NCI-H774 (cell line): ENCODE measurements around the gene ZNF555.
"Not testable (repeated sequence)": the region's sequence is repeated elsewhere in the genome, so short reads cannot be mapped to it uniquely, and the experiment has no call there.

Experiments used
- DNase-seq: peaks from one replicate; lab custom pipeline; 2025; lab: John Stamatoyannopoulos, UW

ZNF555 gene

DNA sequence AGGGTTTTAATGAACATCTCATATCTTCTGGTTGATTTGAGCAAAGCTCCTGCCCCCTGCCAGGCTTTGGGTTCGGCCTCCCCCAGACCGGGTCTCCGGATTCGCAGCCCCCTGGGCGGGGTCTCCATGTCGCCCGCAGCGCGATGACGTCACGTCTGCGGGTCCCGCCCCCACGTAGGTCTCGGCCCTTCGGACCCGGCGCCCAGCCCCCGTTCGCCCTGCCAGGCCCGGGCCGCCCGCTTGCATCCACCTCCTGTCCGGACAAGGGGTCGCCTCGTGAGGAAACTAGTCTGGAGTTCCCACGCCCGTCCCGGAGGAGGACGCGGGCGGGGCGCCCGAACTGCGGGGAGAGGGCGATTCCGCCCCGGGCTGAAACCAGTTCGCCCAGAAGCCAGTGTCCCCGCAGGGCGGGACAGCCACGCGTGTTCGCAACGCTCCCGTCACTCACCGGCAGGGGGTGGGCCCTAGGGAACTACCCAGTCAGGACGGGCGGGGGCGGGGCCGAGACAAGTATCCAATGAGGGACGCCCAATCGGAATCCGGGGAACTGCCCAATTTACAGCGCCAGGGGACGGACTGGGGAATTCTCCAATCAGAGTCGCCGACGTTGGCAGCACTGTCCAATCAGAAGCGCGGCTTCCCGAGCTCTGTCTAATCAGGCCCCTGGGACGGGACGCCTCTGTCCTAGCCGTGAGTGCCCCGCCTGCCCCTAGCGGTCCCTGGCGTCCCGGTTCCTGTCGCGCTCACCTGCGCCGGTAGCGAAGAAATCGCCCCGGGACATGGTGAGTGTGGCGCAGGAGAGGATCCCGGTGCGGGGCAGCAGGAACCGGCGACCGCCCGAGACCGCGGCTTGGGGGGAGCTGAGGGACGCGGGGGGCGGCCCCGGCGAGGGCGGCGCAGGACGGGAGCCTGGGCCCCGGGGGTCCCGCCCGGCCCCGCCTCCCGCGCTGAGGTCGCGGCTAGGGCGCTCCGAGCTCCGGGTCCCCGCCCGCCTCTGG is at the start of gene ZNF555:
Gene ZNF555 (plus strand): TSS at position 682 of the 998 bp plus-strand sequence. CDS start 98 bp downstream, at position 780.
- DNase-seq, result peak; percentile 95

DNA sequence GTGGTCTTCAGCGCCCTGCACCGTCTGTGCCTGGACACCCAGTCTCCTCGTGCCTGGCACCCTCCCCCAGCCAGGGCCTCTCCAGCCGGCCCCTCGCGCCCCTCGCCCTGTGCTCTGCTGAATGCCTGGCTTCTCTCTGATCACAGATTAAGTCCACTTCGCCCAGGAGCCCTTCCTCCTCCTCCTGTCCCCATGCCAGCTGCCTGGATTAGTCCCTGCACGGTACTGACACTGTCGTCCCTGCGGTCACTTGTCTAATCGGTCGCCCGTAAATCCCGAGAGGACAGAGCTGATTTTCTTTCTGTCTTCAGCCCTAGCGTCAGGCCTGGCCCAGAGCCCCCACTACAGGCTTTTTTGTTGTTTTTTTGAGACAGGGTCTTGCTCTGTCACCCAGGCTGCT is 49.4 kb upstream of the ZNF555 start:
- DNase-seq, result no peak

DNA sequence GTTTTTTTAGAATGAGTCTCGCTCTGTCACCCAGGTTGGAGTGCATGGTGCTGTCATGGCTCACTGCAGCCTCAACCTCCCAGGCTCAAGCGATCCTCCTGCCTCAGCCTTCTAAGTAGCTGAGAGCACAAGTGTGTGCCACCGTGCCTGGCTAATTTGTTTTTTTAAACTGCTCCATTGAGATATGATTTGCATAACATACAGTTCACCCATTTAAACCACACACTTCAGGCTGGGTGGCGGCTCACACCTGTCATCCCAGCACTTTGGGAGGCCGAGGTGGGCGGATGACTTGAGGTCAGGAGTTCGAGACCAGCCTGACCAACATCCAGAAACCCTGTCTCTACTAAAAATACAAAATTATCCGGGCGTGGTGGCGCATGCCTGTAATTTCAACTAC is 48.6 kb upstream of the ZNF555 start:
- not testable (repeated sequence) for DNase-seq

GRCh38 chr19:2793126-2793525 is 48.1 kb upstream of the ZNF555 start:
- no peak for DNase-seq

DNA sequence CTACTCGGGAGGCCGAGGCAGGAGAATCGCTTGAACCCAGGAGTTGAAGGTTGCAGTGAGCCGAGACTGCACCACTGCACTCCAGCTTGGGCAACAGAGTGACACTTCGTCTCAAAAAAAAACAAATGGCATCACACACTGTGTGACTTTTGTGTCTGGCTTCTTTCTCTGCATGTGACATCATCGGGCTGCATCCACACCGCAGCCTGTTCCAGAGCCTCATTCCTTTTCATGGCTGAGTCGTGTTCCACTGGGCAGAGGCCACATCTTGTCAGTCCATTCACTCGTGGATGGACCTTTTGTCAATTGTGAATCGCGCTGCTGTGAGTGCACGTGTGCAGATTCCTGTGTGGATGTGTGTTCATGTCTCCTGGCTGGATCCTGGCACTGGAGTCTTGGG is 47.7 kb upstream of the ZNF555 start:
- no peak for DNase-seq

GRCh38 chr19:2795827-2796658 is 45.2 kb upstream of the ZNF555 start:
- no peak for DNase-seq

DNA sequence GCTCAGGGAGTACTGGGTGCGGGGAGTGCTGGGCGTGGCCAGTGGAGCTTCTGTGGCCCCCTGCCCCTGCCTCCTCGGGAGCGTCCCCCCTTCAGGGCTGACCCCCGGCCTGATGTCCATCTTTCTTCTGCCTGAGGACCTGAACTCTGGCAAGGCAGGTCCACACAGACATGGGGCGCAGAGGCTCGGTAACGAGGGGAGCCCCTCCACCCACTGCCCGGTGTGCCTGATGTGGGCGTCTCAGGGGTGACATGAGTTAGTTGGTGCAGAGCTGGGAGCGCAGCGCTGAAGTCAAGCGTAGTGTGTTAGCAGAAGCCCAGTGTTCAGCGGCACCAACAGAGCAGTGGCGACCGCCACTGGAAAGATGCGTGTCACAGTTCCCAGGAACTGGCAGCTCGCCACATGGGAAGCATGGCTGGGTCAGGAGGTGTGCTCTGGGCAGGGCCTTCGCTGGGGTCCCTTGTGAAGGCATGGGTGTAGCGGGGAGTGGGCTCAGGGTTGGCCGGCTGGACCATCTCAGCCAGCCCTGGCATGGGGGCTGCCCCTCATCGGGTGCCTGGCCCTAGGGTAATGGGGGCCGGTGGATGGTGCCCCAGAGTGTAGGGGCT is 44.5 kb upstream of the ZNF555 start:
- no peak for DNase-seq

- DNase-seq, result no peak
These were observed 44.0 kb upstream of the ZNF555 start for GRCh38 chr19:2797280-2797679.

GRCh38 chr19:2798158-2798685 is 43.1 kb upstream of the ZNF555 start:
- DNase-seq, result no peak

DNA sequence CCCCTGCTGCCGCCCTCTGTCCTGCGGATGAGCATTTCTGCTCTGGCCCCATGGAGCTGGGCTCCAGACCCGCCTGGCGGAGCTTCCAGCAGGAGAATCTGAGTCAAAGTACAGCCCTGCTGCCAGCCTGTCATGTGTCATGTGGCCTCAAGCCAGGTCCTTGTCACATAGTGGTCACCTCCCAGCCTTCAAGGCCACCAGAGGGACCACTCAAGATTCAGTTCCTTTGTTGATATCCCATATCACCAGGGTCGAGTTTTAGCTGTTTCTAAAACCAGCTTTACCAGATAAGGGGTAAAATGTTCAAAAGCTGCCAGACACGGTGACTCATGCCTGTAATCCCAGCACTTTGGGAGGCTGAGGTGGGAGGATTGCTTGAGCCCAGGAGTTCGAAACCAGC is 42.5 kb upstream of the ZNF555 start:
- DNase-seq, result no peak

DNA sequence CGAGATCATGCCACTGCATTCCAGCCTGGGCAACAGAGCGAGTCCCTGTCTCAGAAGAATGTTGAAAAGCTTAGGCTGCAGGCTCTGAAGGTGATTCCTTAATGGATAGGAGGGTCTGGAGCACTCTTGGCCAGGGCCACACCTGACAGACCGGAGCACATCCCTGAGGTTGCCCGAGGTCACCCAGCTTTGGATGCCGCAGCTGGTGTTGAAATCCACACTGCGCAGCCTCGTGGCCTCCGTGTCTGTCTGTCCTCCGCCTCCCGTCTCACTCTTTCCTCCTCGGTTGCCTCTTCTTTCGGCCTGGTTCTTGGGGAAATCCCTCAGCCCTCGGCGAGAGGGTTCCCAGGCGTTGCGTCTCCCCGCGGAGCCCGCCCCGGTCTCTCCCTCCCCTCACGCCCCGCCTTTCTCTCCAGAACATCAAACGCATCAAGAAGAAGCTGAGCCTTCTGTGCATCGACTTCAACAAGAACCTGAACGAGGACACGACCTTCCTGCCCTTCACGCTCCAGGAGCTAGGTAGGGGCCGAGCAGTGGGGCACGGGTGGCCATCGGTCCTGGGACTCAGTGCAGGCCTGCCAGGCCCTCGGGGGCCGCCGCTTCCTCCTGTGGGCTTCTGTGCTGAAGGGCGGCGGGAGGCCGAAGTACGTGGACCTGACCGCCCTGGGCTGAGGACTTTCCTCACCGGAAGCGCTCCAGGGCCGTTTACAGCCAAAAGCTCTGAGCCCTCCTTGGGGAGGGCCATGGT is 41.8 kb upstream of the ZNF555 start:
- no peak for DNase-seq

DNA sequence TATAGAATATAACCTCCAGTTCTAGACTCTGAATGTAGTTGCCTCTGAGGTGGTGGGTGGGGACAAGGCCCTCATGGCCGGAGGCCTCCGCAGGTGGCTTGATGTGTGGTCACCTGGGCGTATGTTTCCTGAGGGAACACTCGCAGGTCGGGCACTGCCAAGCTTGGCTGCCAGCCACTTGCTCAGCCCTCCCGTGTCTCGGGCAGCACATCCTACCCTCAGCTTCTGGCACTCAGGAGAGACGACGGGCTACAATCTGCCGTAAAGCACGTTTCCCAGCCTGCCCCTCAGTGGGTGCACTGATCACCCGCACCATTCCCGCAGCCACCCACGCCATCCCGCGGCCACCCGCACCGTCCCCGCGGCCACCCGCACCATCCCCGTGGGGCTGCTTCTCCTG is 40.8 kb upstream of the ZNF555 start:
- DNase-seq, result no peak

DNA sequence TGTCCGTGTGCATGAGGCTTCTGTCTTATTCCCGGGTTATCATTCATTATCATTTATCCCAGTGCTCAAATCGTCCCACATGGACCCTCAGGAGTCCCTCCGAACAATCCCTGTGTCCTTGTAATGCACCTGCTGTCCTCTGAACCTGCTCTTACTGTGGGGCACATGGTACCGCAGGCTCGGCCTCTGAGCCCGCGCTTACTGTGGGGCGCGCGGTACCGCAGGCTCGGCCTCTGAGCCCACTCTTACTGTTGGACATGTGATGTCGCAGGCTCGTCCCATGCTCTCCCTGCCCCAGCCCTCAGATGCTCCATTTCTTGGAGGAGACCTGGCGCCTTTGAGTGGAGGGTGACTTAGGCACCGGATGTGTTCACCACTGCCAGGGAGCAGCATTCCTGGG is 38.4 kb upstream of the ZNF555 start:
- no peak for DNase-seq

DNA sequence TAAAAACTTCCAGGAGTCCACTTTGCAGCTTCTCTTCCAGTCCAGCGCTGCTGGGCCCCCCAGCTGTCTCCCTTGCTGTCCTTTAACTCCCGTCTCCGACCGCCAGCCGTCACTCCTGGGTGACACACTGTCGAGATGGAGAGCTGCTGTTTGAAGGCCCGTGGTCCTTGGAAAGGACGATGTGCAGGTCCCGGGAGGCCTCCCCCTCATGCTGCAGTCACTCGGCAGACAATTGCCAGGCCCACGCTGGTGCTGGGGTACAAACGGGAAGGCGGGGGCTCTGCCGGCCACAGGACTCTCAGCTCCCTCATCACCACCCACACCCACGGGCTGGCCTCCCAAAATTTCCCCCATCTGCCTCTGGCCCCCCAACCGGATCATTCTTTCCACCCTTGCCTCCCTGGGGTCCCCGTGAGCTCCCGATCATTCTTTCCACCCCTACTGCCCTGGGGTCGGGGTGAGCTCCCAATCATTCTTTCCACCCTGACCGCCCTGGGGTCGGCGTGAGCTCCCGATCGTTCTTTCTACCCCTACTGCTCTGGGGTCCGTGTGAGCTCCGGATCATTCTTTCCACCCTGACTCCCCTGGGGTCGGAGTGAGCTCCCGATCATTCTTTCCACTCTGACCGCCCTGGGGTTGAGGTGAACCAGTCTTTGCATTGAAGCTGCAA is 37.7 kb upstream of the ZNF555 start:
- DNase-seq, result no peak

- no peak for DNase-seq
These were observed 36.9 kb upstream of the ZNF555 start for GRCh38 chr19:2804156-2805004.

DNA sequence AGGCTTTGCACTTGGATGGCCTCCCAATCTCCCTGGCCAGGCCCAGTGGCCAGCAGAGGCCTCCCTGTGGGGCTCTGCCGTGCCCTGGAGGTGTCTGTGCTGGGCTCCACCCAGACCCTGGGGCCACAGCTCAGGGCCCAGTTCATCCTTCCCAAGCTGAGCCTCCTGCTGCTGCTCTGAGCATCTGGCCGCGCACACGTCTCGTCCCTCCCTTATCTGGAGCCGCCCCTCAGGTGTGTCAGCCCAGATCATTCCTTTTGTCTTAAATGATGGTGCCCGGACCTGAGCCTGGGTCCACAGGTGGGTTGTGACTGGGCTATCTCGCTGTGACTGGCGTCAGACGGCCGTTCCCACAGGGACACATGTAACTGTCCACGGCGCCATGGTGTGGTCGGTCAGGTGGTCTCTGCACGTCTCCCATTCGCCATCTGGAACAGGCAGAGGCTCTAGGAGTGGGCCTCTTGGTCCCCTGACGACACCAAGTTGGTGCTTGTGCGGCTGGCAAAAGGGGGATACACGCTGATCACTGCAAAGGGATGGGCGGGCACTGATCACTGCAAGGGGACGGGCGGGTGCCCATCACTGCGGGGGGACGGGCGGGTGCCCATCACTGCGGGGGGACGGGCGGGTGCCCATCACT is 35.9 kb upstream of the ZNF555 start:
- DNase-seq, result no peak

- no peak for DNase-seq
These were observed 35.2 kb upstream of the ZNF555 start for GRCh38 chr19:2805991-2806649.

DNA sequence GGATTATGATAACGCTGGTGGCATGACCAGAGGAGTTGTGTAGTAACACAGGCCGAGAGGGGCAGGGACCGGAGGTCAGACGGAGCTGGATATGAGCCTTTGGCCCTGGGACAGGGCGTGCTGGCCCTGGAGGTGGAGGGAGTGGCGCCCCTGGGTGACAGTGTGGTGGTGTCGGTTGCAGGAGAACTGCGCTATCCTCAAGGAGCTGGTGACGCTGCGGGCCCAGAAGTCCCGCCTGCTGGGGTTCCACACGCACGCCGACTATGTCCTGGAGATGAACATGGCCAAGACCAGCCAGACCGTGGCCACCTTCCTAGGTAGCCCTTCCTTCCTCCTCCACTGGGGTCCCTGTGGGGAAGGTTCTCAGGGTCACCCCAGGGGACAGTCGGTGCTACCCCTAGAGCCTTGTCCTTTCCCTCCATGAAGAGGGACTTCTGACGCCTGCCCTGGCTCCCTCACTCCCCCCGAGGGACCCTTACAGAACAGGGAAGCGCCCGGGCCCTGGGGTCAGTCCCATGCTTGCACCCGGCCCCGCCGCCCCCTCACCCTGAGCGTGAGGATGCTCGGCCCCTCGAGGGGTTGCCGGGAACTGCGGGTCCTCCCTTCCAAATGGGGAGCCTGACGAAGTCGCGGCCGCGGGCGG is 34.4 kb upstream of the ZNF555 start:
- DNase-seq, result no peak
